NCI-H524 (cell line): ENCODE measurements around the gene LY6G6D.
"Not testable (repeated sequence)": the region's sequence is repeated elsewhere in the genome, so short reads cannot be mapped to it uniquely, and the experiment has no call there.

Experiments
- DNase-seq, 2 experiments: peaks; one replicate each; lab custom pipeline; 2025; lab: John Stamatoyannopoulos, UW

LY6G6D gene

DNA sequence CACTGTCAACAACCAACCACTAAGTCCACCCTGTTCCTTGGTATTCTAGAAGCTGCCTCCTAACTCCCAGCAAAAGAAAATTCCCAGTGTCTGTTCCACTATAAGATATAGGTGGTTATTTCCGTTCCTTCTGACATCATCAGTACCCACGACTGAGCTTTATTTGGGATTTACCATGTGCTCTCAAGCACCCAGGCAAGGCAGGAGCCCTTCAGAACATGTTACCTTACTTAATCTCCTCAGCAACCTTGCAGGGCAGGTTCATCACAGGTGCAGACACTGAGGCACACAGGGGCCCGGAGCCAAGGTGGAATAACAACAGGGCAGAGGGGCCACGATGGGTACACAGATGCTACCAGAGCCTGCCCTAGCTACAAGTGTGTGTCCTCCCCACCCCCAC, 22.8 kb upstream of the LY6G6D start:
- DNase-seq: no peak

DNA sequence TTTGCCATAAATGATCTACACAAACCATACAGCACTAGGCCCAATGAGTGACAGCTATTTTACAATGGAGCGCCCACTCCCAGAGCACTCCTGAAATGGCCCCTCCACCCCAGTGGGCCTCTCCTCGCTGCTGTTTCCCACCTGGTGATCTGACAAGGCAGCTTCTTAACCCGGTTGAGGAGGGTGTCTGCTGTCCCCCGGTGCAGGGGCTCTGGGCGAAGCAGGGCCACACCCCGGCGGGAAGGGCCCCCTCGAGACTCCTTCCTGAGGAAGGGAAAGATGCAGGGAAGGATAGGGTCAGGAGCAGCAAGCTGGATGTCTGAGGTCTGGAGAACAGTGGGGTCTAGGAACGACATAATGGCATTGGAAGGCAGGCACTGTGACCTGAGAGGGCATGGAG, 22.3 kb upstream of the LY6G6D start:
- DNase-seq: no peak

DNA sequence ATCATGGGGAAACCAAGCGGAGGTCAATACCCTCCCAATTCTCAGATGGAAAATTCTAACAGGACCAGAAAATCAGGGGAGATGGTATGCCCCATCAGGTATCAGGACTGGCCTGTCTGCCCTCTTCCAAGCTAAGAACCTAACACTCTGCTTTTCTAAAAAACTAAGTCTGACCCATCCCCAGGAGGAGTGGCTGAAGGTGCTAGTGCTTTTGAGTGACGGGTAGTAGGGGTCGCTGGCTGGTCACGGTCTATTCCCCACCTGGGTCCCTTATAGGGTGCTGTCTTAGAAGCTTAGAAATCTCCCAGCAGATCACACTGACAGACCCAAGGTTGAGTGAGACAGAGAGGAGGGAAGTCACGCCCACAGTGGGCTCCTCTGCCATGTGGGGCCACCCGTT, 21.6 kb upstream of the LY6G6D start:
- DNase-seq: no peak

DNA sequence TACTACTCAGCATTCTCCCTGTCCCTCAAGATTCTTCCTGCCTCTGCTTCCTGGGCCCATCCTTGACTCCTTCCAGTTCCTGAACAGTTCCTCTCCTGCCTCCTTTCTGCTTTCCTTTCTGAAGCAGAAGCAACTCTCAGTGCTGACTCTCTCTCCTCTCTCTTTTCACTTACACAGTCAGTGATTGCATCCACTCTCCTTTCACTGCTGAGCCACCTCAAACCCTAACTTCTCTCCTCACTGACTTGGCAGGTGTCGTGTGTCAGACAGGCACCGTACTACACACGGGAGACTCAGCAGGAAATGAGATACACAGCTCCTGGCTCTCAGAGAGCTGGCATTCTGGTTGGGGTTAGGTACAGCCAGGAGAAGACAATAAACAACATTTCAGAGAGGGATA, 17.6 kb upstream of the LY6G6D start:
- DNase-seq: no peak

DNA sequence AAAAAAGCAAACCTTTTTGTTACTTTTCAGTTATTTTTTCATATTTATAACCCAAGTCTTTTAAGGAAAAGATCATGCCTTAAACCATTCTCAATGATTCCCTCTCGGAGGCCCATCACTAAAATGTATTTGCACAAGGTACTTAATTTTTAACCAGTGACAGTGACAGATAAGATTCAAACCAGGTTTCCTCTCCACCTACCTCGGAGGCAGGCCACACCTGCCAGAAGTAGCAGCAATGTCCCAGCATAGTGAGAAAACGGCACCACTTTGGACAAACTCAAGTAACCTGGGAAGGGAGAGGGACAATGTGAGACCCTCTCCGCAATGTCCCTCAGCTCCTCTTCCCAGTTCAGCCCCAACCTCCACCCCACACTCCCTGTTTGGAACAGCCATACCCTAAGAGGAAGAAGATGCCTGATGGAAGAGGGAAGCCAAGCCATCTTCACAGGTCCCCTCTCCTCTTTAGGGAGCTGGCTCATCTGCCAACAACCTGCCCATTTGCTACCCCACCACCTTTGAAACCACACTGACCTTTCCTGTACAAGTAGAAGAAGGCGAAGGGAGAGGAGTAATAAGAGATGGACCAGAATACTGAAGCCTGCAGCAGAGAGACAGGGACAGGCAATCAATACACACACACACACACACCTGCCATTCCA, 14.3 kb upstream of the LY6G6D start:
- DNase-seq: no peak

DNA sequence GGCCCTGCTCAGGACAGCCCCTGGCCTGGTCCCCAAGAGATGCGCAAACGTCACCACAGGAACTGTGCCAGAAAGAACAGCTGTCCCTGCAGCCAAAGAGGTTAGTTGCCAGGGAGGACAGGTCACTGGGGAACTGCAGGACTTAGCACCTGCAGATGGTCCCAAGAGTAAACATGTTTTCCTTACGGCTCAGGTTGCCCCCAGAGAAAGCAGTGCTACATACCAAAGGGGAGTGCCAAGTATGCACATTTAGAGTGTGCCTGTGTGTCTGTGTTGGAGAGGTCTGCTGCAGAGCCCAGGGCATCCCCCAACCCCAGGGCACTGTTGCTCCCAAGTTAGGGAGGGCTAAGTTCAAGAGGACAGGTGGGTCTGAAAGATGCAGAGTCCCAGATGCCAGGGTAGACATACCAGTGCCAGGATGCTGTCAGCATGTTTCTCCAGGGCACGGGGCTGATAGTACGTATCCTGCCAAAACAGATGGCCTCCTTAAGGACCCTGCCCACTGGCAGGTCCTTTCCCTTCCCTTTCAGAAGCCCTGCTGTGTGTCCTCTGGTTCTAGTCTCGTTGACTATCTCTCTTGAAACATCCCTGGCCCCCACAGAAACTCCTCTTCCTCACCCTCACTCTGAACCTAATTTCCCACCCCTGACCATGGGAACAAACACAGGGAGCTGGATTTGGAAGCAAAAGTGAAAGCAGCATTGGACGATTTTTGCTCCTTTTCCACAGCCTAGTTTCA, 13.3 kb upstream of the LY6G6D start:
- peak; percentile 24 to 64 for DNase-seq

DNA sequence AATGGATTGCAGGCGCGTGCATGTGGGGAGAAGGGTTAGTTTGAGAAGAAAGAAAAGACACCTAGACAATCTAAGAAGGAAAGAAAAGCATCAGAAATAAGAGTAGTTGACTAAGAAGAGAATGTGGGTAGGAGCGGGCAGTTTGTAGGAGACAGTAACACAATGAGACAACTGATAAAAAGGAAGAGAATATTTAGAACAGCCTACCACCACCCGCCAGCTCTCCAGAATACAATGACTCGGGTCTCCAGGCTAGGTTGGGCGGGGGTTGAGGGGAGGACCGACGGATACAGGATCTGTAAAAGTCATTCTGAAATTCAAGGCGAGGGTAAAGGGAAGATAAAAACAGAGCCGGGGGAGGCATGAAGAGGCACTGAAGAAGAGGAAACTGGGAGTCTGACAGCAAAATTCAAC, 12.7 kb upstream of the LY6G6D start:
- DNase-seq: no peak

DNA sequence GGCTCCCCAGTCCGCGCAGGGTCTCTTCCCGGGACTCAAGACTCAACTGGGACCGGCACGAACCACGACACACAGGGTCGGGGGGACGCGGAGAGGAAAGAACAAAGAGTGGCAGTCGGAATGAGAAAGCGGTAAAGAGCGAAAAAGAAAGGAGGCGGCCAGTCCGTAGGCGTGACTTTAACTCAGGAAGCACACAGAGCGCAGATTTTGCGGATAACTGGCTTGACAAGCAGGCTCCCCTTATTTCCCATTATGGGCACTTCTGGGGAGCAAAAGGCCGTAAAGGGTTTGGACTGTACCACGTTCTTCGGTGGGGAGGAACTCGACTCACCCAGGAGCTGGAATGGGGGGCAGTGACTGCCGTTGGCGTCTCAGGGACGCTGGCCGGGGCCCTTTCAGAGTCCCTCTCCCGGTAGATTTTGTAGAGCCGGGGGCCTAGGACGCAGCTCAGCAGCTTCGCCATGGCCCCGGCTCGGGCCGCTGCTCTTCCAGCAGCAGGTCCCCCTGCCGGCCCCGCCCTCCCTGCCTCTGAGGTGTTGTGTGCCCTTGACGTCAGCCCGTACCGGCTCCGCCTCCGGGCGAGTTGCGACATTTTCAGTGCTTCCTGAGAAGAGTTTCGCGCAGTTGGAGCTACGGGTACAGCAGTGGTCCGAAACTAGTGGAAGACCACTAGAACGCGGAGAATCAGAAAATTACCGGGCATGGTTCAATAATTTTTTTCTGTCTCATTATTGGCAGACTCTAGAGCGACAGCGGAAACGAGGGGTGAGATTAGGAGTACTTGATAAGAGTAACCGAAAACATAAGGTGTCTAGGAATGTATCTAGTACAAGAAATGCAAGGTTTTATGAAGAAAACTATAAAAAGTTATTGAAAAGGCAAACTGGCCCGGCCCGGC, 12.1 kb upstream of the LY6G6D start, which contains the start of gene ABHD16A:
ABHD16A (minus strand) TSS at position 506 of the 898 bp plus-strand sequence; CDS start at position 463, 43 bp downstream.
- DNase-seq: peak; percentile 88 to 96

DNA sequence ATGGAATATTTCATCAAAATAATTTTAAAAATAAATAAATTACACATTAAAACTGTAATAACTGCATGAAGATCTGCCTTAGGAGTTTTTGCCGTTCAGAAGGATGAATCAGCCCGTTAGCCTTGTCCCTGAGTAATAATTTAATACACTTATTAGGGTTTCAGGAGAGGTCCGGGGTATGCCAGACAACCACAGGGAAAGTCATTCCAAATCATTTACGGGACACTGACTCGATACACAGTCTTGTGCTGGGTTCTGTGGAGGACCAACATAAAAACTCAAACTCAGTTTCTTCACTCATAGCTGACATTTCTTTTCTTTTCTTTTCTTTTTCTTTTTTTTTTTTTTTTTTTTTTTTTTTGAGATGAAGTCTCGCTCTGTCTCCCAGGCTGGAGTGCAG, 9.2 kb upstream of the LY6G6D start:
- no peak for DNase-seq

DNA sequence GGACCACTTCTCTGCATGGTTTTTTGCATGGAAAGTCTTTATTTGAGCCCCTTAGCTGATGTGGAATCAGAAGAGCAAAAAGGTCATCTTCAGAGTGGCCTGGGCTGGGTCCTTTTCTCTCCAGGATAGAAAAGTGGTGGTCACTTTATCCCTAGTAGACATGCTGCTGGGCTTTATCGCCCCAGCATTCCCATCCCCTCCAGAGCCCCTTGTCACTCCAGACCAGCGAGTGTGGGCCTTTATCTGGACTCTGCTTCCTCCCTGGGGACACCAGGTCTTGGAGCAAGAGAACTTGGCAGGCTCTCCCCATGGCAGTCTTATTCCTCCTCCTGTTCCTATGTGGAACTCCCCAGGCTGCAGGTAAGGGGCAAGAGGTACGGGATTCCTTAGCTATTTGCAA, 8.5 kb upstream of the LY6G6D start, which contains the start of gene LY6G6F:
LY6G6F (plus strand) TSS at position 268 of the 400 bp plus-strand sequence; CDS start at position 309, 41 bp downstream.
- DNase-seq: no peak

DNA sequence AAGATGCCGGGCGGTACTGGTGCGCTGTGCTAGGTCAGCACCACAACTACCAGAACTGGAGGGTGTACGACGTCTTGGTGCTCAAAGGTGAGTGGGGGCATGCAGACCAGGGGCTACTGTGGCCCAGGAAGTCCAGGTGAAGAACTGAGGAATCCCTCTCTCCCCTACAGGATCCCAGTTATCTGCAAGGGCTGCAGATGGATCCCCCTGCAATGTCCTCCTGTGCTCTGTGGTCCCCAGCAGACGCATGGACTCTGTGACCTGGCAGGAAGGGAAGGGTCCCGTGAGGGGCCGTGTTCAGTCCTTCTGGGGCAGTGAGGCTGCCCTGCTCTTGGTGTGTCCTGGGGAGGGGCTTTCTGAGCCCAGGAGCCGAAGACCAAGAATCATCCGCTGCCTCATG, 7.4 kb upstream of the LY6G6D start:
- no peak for DNase-seq

DNA sequence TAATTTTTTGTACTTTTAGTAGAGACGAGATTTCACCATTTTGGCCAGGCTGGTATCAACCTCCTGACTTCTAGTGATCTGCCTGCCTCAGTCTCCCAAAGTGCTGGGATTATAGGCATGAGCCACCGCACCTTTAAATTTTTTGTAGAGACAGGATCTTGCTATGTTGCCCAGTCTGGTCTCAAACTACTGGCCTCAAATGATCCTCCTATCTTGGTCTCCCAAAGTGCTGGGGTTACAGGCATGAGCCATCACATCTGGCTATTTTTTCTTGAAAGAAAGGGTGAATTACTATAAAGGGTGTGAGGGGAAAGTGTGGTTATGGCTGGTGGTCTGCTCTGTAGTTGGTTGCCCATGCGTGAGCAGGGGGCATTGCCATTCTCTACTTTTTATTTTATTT, 6.9 kb upstream of the LY6G6D start:
- DNase-seq: no peak

DNA sequence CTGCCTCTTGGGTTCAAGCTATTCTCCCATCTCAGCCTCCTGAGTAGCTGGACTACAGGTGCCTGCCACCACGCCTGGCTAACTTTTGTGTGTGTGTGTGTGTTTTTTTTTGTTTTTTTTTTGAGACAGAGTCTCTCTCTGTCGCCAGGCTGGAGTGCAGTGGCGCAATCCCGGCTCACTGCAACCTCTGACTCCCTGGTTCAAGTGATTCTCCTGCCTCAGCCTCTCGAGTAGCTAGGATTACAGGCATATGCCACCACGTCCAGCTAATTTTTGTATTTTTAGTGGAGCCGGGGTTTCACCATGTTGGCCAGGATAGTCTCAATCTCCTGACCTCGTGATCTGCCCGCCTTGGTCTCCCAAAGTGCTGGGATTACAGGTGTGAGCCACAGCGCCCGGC, 6.0 kb upstream of the LY6G6D start:
- not testable (repeated sequence) for DNase-seq

DNA sequence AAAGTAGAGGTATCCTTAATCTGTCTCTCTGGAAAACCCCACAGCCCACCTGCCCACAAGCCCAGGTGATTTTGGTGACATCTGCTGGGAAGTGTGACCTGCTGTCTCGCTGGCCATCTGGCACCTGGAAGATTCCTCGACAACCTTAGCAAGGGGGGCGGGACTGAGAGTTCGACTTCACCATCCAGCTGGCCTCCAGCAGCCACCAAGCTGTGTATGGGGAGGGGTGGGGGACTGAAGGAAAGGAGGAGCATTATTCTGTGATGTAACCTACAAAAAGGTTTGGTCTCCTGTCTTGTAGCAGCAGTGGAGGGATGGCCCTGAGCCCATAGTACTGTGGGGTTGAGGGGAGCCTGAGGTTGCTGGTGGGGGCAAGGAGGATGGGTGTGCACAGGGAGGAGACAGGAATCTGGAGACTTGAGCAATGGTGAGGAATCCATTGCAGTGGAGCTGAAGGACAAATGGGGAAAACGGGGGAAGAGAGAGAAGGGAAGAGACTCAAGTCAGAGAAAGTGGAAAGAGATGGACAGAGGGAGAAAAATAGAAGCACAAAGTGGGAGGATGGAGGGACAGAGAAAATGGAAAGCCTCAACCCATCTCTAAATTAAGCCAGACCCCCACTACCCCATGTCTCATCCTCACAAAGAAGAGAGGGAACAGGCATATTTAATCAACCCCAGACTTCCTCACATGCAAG, 4.5 kb upstream of the LY6G6D start:
- peak; percentile 28 to 49 for DNase-seq

DNA sequence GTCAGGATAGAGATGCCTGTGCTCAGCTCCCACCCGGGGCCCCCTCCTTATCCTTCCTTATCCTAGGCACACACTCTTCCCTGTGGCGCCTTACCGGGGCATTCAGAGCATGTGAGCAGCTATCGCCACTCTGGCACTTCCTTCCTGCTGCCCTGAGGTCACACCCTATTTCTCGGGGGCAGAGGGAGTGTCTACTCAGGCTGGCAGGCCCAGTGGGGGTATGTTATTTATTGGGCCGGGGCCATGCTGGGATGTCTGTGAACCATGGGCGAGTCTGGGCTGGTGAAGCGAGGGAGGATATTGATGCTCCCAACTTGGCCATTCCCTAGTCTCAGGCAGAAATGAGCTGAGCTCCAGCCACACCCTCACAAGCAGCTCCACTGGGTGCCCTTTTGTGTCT, 3.9 kb upstream of the LY6G6D start:
- no peak for DNase-seq

DNA sequence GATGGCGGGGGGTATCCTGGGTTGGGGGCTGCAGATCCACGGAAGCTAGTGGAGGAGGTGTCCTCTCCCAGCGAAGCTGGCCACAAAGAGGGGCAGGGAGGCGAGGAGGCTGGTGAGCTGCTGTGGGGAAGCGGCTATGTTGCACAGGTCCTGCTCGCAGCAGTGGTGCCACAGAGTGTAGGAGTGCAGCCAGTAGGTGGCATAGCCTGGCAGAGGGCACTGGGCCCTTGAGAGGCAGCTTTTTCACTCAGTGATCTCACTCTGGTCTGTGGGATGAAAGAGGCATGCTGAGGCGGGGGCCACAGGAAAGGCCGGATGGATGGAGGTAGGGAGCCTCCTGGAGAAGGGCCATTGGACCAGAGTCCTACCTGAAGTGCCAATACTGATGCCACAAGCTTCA, 2.9 kb upstream of the LY6G6D start:
- DNase-seq: no peak

DNA sequence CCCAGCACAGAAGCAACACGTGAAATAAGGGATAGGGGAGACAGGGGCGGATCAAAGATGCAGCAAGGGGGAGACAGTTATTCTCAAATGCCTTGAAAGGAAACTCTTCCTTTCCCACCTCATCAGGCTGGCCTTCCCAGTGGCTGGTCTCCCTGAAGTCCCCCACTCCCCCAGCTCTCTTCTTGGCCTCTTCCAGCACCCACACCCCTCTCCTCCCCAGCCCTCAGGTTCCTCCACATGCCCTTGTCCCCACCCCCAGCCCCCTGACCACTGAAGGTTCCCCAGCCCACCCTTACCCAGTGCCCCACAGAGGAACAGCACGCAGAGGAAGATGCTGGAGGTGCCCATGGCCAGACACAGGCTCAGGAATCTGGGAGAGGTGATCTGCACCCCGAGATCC, 1.7 kb upstream of the LY6G6D start:
- no peak for DNase-seq

DNA sequence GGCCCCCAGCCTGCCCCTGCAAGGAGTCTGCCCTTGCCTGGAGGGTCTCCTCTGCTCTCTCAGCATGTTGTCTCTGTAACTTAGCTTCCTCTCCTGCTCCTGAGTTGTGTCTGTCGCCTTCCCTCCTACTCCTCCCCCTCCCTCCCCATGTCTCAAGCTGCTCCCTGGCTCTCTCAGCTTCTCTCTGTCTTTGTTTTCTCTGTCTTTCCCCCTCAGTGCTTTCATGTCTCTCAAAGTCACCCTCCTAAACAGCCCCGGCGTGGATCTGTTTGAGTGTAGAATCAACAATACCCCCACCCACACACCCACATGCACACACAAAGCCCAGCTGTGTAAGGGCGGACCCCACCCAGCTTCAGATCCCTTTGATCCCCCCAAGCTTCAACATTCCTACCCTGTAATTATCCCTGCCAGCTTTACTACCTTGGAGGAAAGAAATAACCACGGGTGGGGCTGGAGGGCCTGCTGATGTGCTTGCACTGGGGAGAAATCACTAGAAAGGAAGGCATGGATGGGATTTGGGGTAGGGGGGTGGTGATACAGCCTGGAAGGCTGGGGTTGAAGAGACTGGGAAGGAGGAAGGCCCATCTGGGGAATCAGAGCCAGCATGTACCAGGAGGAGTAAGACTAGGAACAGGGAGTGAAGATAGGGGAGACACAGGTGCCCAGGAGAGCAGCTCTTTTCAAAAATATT, 1.0 kb upstream of the LY6G6D start:
- no peak for DNase-seq

DNA sequence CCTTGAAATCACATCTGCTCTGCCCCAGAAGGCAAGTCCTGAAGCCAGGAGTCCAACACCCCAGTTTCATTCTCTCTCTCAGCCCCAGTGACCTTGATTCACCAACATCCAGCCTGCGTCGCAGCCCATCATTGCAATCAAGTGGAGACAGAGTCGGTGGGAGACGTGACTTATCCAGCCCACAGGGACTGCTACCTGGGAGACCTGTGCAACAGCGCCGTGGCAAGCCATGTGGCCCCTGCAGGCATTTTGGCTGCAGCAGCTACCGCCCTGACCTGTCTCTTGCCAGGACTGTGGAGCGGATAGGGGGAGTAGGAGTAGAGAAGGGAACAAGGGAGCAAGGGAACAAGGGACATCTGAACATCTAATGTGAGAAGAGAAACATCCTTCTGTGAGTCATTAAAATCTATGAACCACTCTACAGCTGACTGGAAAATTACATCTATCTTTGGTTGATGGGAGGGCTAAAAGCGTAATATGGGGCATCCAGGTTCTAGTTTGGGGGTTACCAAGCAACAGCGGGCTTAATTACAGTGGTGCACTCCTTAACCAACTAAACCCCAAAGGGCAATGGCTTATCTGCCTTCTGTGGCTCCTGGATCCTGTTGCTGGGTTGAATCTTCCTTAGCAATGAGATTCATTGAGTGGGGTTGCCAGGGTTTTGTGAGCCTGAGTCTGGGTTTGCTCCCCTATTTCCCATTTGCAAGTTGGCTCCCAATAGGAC, 2.5 kb downstream of the LY6G6D start:
- no peak for DNase-seq

DNA sequence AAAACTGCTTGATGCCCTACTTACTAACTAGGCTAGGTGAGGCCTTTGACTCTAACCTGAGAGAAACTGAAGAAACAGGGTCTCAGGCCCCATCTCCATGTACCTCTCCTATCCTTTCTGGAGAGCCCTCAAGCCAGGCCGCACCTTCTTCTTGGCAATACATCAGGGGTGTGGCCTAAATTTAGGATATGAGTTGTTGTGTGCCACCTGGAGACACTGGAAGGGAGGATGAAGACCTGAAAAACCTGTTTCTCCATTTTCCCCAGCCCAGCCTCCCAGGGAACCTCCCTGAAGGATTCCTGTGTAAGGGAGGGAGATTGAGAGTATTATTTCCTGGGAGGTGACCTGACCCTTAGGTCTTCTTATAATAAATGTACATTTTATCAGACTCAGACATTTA, 3.1 kb downstream of the LY6G6D start:
- no peak for DNase-seq

DNA sequence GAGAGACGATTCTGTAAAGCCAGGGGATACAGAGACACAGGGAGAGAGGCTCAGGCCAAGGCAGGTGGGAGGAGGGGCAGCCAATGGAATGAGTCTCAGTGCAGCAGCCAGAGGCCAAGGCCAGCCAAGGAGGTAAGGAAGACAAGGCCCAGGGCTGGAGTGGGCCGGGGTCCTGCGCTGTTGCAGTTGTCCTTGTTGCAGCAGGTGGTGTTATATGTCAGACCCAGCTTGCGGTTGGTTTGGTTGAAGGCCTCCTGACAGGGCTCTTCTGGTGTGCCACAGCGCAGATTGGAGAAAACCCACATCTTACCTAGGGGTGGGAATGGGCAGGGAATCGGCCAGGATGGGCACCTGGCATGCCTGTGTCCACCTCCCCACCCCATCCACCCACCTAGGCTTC, 3.9 kb downstream of the LY6G6D start:
- DNase-seq: no peak
